GM19468 (cell line): Measurements from ENCODE around the gene EIF4A3.

Source experiments
- ATAC-seq: cut with Tn5 transposase; IDR thresholded peaks from one replicate; pipeline ENCODE4 v1.9.1; 2021; ENCODE audit warnings: mild to moderate bottlenecking, moderate library complexity, moderate number of reproducible peaks; ENCODE audit not compliant: unreplicated experiment; ENCODE audit errors: extremely low read depth

The EIF4A3 gene

GRCh38 chr17:80147035-80147822 lies at the start of gene EIF4A3:
Gene EIF4A3 (minus strand): TSS chr17:80147128. CDS start chr17:80146961, 167 bp downstream.
- ATAC-seq = peak; percentile 59

DNA sequence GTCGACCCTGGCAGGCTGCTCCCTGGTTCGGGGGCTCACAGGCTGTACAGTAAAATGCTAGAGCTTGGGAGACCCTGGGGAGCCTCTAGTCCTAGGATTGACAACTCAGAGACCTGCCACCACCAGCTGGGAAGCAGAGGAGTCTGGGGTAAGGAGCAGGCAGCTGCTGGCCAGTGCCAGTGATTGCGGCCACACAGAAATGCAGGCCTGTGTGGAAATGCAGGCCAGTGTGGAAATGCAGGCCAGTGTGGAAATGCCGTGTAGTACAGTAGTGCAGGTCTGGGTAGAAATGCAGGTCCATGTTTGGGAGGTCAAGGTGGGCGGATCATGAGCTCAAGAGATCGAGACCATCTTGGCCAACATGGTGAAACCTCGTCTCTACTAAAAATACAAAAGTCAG lies 49.7 kb upstream of the EIF4A3 start:
- ATAC-seq = no peak

GRCh38 chr17:80195671-80196529 lies 49.0 kb upstream of the EIF4A3 start:
- no peak for ATAC-seq

GRCh38 chr17:80195141-80195540 lies 48.2 kb upstream of the EIF4A3 start:
- no peak for ATAC-seq

GRCh38 chr17:80191865-80192661 lies 45.1 kb upstream of the EIF4A3 start:
- no peak for ATAC-seq

DNA sequence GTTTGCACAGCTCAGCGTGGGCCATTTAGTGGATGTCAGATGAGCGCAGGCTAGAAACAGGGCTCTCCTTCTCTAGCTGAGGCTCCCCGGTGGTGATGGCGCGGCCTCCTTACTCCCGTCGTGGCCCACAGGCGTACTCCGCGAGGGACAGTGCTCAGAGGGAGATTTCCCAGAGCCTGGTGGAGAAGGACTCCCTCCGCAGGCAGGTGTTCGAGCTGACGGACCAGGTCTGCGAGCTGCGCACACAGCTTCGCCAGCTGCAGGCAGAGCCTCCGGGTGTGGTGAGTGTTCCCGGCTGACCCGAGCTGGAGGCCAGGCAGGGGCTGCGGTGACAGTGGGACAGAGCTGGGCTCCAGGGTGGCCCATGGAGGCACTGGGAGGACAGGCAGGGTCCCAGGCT lies 44.3 kb upstream of the EIF4A3 start:
- no peak for ATAC-seq

- no peak for ATAC-seq
Measured at GRCh38 chr17:80190716-80191115, 43.8 kb upstream of the EIF4A3 start.

DNA sequence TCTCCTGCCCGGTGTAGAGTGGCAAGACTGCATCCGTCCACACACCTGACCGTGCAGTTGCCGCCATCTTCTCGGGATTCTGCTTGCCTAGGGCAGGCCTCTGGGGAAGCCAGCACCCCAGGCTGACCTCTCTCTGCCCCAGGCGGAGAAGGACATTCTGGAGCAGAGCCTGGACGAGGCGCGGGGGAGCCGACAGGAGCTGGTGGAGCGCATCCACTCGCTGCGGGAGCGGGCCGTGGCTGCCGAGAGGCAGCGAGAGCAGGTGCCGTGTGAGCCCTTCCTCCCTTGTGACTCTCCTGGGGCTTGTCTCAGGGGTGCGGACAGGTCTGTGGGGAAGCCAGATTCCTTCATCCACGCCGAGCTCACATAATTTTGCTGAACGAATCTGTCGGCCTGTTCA lies 42.7 kb upstream of the EIF4A3 start:
- ATAC-seq = no peak

DNA sequence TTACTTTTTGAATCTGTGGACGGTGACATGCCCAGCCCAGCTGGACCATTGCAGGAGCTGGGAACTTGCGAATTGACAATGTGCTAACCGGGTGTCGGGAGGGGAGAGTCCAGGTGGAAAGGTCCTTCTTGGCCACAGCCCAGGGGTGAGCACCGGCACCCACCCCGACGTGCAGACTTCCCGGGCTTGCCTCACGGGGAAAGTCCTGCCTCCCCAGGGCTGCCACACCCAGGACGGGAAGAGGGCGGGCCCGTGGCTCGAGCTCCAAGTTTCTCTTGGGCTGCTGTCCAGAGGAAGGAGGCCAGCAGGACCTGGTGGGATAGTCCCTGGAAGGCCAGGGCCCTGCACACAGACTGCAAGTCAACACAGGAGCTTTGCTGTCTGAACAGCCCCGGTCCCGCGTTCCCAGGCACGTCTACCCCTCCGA lies 40.6 kb upstream of the EIF4A3 start:
- no peak for ATAC-seq

DNA sequence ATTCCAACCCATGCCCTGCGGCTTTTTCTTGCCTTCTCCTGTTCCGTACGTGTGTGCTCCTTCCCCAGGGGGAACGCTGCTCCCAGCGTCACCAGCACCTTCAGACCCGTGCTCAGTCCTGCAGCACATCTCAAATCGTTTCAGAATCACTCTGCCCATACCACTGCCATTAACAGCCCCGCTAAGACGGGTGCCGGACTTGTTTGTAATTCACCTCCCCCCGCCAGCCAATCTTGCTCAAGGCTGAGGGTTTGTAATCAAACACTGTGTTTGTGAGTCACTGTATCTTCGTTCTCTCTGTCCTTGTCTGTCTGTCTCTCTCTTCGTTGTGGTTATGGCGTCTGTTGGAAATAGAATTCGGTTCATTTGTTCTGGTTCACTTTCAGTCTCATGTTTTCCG lies 40.2 kb upstream of the EIF4A3 start:
- no peak for ATAC-seq

DNA sequence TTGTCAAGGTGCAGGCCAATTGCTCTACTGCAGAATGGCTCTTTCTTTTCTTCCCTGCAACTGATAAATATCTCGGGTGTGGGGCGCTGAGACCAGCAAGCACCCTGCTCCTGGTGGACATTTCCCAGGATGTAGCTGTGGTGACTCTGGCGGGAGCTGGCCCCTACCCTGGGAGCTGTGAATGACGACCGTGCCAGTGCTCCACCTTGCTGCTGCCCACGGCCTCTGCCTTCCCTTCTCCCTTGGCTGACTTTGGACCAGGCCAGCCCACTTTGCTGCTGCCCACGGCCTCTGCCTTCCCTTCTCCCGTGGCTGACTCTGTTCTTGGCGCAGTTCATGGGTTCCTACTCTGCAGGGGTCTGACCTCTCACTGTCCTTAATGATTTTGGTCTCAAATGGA lies 39.0 kb upstream of the EIF4A3 start:
- no peak for ATAC-seq

GRCh38 chr17:80184423-80184714 lies 37.4 kb upstream of the EIF4A3 start:
- ATAC-seq = no peak

DNA sequence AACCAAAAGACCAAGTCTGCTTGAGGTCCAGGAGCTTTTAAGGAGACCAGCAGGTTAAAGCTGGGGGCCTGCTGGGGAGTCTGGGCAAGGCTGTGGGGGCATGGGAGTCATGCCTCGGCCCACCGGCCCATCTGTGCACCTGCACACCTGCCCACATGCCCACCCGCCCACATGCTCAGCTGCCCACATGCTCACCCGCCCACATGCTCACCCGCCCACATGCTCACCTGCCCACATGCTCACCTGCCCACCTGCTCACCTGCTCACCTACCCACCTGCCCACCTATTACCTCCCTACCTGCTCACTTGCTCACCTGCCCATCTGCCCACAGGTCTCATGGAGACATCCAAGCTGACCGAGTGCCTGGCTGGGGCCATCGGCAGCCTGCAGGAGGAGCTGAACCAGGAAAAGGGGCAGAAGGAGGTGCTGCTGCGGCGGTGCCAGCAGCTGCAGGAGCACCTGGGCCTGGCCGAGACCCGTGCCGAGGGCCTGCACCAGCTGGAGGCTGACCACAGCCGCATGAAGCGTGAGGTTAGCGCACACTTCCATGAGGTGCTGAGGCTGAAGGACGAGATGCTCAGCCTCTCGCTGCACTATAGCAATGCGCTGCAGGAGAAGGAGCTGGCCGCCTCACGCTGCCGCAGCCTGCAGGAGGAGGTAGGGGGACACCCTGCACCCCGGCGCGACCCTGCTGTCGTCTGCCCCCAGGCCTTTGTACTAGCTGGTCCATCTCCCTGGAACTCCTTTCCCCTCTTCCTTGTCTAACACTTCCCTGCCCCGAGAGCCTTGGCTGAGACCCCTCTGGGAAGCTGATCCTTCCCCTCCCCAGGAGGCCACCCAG lies 36.9 kb upstream of the EIF4A3 start:
- ATAC-seq = no peak

GRCh38 chr17:80182845-80183223 lies 35.9 kb upstream of the EIF4A3 start:
- no peak for ATAC-seq

- no peak for ATAC-seq
Measured at GRCh38 chr17:80182118-80182844, 35.4 kb upstream of the EIF4A3 start.

DNA sequence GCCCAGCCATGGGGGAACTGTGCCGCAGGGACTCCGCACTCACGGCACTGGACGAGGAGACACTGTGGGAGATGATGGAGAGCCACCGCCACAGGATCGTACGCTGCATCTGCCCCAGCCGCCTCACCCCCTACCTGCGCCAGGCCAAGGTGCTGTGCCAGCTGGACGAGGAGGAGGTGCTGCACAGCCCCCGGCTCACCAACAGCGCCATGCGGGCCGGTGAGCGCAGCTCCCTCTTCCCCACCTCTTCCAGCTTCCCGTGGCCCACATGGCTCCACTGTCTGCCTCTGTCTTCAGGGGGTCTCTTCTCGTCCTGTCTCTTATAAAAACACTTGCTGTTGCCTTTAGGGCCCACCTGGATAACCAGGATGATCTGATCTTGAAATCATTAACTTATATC lies 34.5 kb upstream of the EIF4A3 start:
- ATAC-seq = no peak

DNA sequence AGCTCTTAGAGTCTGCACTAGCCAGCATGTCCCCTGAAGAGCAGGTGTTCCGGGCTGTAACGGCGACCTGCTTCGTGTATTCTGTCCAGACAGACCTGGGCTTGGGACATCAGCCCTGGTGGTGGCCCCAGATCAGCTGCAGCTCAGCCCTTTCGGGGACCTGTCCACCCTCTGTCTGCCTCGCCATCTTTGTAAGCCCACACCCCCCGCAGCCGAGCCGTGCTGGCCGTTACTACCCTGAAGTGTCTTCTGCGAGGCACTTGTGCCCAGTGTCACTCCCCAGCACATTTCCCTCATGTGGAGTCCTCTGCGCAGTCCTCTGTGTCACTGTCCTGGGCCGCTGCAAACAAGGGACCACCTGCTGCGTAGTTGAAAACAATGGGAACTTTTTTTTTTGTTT lies 33.3 kb upstream of the EIF4A3 start:
- no peak for ATAC-seq

DNA sequence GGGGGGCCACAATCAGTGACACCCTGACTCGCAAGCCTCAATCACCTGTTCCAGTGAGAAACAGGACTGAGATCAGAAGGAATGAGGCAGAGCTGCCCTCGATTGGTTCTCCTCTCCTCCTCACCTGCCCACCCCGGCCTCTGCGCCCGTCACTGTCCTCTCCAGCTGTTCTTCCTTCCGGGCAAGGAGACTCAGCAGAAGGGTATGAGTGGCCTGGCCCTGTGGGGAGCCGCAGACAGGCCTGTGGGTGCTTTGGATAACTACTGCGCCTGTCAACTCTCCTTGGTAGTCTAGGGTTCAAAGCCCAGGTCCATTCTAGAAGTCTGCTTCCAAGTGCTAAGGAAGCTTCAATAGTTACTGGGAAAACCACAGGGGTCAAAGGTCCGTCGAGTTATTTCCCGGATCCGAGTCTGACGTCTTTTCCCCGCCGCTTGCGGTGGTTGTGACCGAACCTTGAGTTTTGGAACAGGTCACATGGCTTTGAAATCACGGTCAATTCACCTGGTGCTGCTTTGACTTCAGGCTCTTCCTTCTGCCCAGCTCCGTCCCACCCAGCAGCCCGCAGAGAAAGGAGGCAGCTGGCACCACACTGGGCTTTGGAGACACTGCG lies 31.2 kb upstream of the EIF4A3 start:
- ATAC-seq = no peak

DNA sequence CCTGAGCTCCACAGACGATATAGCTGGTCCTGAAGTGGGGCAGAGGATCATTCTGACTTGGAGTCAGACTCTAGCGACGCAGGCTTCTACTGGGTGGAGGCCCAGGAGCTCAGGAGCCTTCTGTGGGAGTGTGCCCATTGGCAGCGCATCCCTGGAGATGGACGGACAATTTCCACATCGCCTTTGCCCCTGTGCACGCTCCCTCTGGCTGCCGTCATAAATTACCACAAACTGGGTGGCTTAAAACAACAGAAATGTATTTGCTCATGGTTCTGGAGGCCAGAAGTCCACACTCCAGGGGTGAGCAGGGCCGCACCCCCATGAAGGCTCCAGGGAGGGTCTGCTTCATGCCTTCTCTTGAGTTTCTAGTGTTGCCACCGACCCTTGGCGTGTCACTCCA lies 29.8 kb upstream of the EIF4A3 start:
- no peak for ATAC-seq
